Osteoblast (primary cell): ENCODE data around the gene ADAM11. TPM values are rescaled to one million over a fixed set of nuclear protein-coding genes. Genes with fewer than 3 reads are reported as not detected.
A peak's percentile ranks its signal among the peaks of the same experiment; 100 is the strongest.

Experiments
- DNase-seq: peaks from one replicate; pipeline ENCODE4 v3.0.0; 2011; ENCODE audit warnings: low spot score, mixed read lengths; ENCODE audit not compliant: insufficient read length; ENCODE audit errors: missing footprints
- H2AFZ ChIP-seq: 2 replicates; pipeline ENCODE4 v1.6.0; 2011; ENCODE audit warnings: mild to moderate bottlenecking, low read length
- H3K27ac ChIP-seq: 2 replicates; pipeline ENCODE4 v1.5.1; 2011; ENCODE audit warnings: mild to moderate bottlenecking, low read depth, low read length, moderate library complexity
- H3K27me3 ChIP-seq: 2 replicates; pipeline ENCODE4 v1.6.0; 2012; ENCODE audit warnings: mild to moderate bottlenecking, control low read depth, inconsistent platforms, low read length, moderate library complexity; ENCODE audit not compliant: insufficient read depth
- H3K36me3 ChIP-seq: 2 replicates; pipeline ENCODE4 v1.5.1; 2011; ENCODE audit warnings: mild to moderate bottlenecking, low read length, control low read depth, moderate library complexity; ENCODE audit not compliant: insufficient read depth
- H3K4me1 ChIP-seq: 2 replicates; pipeline ENCODE4 v1.5.1; 2011; ENCODE audit warnings: mild to moderate bottlenecking, low read length, control low read depth, moderate library complexity; ENCODE audit not compliant: insufficient read depth
- H3K4me2 ChIP-seq: 2 replicates; pipeline ENCODE4 v1.6.0; 2011; ENCODE audit warnings: mild to moderate bottlenecking, low read length; ENCODE audit not compliant: insufficient read depth
- H3K4me3 ChIP-seq: fragments of 200-600 bp; sonication (generic); 3 replicates; pipeline ENCODE4 v1.5.1; 2012; ENCODE audit warnings: mild to moderate bottlenecking, low read length, inconsistent platforms; ENCODE audit not compliant: insufficient read depth
- H3K79me2 ChIP-seq: 2 replicates; pipeline ENCODE4 v1.6.0; 2012; ENCODE audit warnings: mild to moderate bottlenecking, low read length, control low read depth, inconsistent platforms; ENCODE audit not compliant: insufficient read depth
- H3K9me3 ChIP-seq: 2 replicates; pipeline ENCODE4 v1.5.1; 2011; ENCODE audit warnings: low read depth, low read length, control low read depth
- H4K20me1 ChIP-seq: 2 replicates; pipeline ENCODE4 v1.6.0; 2012; ENCODE audit warnings: mild to moderate bottlenecking, low read length, control low read depth; ENCODE audit not compliant: insufficient read depth
- CTCF ChIP-seq: IDR thresholded peaks from 2 replicates; pipeline ENCODE4 v1.5.1; 2011; ENCODE audit warnings: mild to moderate bottlenecking, low read depth, low read length, moderate library complexity; ENCODE audit errors: extremely low read depth
- total RNA-seq: library from RNA; depleted of rRNA; stranded (reverse); fragments of >200 nt; gene quantifications from 2 replicates; pipeline ENCODE4 v1.2.3, GENCODE V29; 2012

ADAM11 gene
- total RNA-seq, 1 donor: 0.36 TPM

GRCh38 chr17:44798356-44798755 is 39.6 kb downstream of the ADAM11 start:
- Histone ChIP-seq H3K9me3 (no peaks in the 10 kb centered on the region), H3K79me2 (peaks cover 21% of the 10 kb centered on the region), H4K20me1 (no peaks in the 10 kb centered on the region), H3K36me3 (peaks cover 10% of the 10 kb centered on the region), H3K4me3 (no peak overlapping the region), H3K4me2 (no peak overlapping the region), H2AFZ (no peak overlapping the region), H3K27ac (no peak overlapping the region), H3K27me3 (no peaks in the 10 kb centered on the region), H3K4me1 (peaks cover 22% of the 10 kb centered on the region)
- TF ChIP-seq CTCF: no peak
- DNase-seq: no peak

GRCh38 chr17:44801880-44802279 is 43.1 kb downstream of the ADAM11 start:
- no peaks in the 10 kb centered on the region for H4K20me1 ChIP-seq
- no peak overlapping the region for H2AFZ ChIP-seq
- no peaks in the 10 kb centered on the region for H3K27me3 ChIP-seq
- no peak for DNase-seq
- H3K36me3 ChIP-seq: peaks cover 39% of the 10 kb centered on the region
- TF ChIP-seq CTCF: no peak
- H3K4me2 ChIP-seq: no peak overlapping the region
- no peaks in the 10 kb centered on the region for H3K4me1 ChIP-seq
- H3K9me3 ChIP-seq: no peaks in the 10 kb centered on the region
- no peak overlapping the region for H3K27ac ChIP-seq
- H3K4me3 ChIP-seq: no peak overlapping the region
- peaks cover 54% of the 10 kb centered on the region for H3K79me2 ChIP-seq

- Histone ChIP-seq H2AFZ (no peak overlapping the region), H3K27ac (no peak overlapping the region), H3K9me3 (no peaks in the 10 kb centered on the region), H3K79me2 (peaks cover 79% of the 10 kb centered on the region), H3K36me3 (peaks cover 29% of the 10 kb centered on the region), H3K4me1 (peaks cover 5% of the 10 kb centered on the region), H3K27me3 (no peaks in the 10 kb centered on the region), H3K4me2 (no peak overlapping the region), H3K4me3 (no peak overlapping the region), H4K20me1 (no peaks in the 10 kb centered on the region)
- peak; percentile 62 for DNase-seq
- no peak for TF ChIP-seq CTCF
These were observed 45.7 kb downstream of the ADAM11 start for GRCh38 chr17:44804302-44805089.

GRCh38 chr17:44807093-44807816 is 48.5 kb downstream of the ADAM11 start:
- Histone ChIP-seq H3K4me2 (no peak overlapping the region), H3K27me3 (no peaks in the 10 kb centered on the region), H3K4me1 (peaks cover 9% of the 10 kb centered on the region), H3K36me3 (peaks cover 29% of the 10 kb centered on the region), H3K27ac (no peak overlapping the region), H3K4me3 (no peak overlapping the region), H3K9me3 (no peaks in the 10 kb centered on the region), H2AFZ (no peak overlapping the region), H3K79me2 (peaks cover 84% of the 10 kb centered on the region), H4K20me1 (no peaks in the 10 kb centered on the region)
- no peak for TF ChIP-seq CTCF
- peak; percentile 55 for DNase-seq
